ENCODE data around the gene TAF6L. TPM values are rescaled to one million over a fixed set of nuclear protein-coding genes. Genes with fewer than 3 reads are reported as not detected.

TAF6L gene
- total RNA-seq, 1 donor from 2014 or later, result 40.2 TPM

- Mint-ChIP-seq H3K27me3 (ENCODE audit: low read depth) (no peaks in the 10 kb centered on the region), H3K36me3 (peaks cover 12% of the 10 kb centered on the region), H3K4me1 (peaks cover 31% of the 10 kb centered on the region), H3K9me3 (no peaks in the 10 kb centered on the region), H3K27ac (peak overlapping the region; percentile 92), H3K4me3 (peak overlapping the region; percentile 76)
- peak; percentile 77 to 92 for DNase-seq (ENCODE audit: low spot score in 2 of 2, unreplicated experiment in 2 of 2)
- TF ChIP-seq, protein P1, sequence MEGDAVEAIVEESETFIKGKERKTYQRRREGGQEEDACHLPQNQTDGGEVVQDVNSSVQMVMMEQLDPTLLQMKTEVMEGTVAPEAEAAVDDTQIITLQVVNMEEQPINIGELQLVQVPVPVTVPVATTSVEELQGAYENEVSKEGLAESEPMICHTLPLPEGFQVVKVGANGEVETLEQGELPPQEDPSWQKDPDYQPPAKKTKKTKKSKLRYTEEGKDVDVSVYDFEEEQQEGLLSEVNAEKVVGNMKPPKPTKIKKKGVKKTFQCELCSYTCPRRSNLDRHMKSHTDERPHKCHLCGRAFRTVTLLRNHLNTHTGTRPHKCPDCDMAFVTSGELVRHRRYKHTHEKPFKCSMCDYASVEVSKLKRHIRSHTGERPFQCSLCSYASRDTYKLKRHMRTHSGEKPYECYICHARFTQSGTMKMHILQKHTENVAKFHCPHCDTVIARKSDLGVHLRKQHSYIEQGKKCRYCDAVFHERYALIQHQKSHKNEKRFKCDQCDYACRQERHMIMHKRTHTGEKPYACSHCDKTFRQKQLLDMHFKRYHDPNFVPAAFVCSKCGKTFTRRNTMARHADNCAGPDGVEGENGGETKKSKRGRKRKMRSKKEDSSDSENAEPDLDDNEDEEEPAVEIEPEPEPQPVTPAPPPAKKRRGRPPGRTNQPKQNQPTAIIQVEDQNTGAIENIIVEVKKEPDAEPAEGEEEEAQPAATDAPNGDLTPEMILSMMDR (IDR thresholded peaks at IDR 0.05; ENCODE audit: unreplicated experiment), result peak; percentile 100
These were observed 15.3 kb downstream of the TAF6L start for GRCh38 chr11:62786318-62787004.

DNA sequence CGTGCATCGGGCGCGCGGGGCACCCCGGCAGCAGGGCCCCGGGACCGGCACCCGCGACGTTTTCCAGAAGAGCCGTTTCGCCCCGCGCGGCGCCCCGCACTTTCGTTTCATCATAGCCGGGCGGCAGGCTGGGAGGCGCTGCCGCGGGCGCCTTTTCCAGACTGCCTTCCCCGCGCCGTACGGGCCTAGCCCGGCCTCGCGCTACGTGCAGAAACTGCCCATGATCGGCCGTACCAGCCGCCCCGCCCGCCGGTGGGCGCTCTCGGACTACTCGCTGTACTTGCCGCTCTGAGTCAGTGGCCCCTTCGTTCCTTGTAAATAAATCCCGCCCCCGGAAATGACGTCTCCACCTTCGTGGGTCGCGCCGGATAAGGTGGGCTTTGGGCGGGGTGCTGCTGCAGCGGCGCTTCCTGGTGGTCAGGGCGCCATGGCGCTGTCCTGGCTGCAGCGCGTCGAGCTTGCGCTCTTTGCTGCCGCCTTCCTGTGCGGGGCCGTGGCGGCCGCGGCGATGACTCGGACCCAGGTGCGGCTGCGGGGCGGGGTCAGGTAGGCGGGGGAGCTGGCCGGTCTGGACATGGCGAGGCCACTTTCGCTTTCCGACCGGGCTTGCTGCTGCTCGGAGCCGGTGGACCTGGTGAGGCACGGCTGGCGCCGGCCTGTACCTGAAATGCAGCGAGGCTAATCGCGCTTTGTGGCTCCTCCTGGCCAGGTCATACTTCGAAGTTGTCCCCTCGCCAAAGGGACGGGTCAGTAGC, 16.0 kb downstream of the TAF6L start, which contains the start of gene TMEM179B:
TMEM179B (plus strand) TSS at position 398 of the 755 bp plus-strand sequence; CDS start at position 428, 30 bp downstream.
- peak within 1 kb of the TSS; percentile 90 for H3K4me3 Mint-ChIP-seq
- H3K27me3 Mint-ChIP-seq (ENCODE audit: low read depth), result no peaks in the 10 kb centered on the region
- TF ChIP-seq, protein P1 (IDR thresholded peaks at IDR 0.05; ENCODE audit: unreplicated experiment), result no peak
- peaks cover 35% of the 10 kb centered on the region for H3K4me1 Mint-ChIP-seq
- H3K36me3 Mint-ChIP-seq, result peaks cover 12% of the 10 kb centered on the region
- peak; percentile 93 to 96 for DNase-seq (ENCODE audit: low spot score in 2 of 2, unreplicated experiment in 2 of 2)
- peak within 1 kb of the TSS; percentile 95 for H3K27ac Mint-ChIP-seq
- H3K9me3 Mint-ChIP-seq, result no peaks in the 10 kb centered on the region

DNA sequence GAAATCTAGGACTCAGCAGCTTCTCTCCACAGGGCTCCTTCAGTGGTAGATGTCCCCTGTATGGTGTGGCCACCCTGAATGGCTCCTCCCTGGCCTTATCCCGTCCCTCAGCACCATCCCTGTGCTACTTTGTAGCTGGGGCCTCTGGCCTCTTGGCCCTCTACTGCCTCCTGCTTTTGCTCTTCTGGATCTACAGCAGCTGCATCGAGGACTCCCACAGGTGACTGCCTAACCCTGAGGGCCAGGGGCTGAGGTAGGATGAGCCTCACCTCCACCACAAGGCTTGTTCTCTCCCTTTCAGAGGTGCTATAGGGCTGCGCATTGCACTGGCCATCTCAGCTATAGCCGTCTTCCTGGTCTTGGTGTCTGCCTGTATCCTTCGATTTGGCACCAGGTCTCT, 17.8 kb downstream of the TAF6L start:
- DNase-seq (ENCODE audit: low spot score in 2 of 2, unreplicated experiment in 2 of 2), result no peak
- Mint-ChIP-seq H3K9me3 (no peaks in the 10 kb centered on the region), H3K36me3 (peaks cover 5% of the 10 kb centered on the region), H3K4me1 (peaks cover 40% of the 10 kb centered on the region), H3K4me3 (peak overlapping the region; percentile 90), H3K27ac (peak overlapping the region; percentile 95), H3K27me3 (ENCODE audit: low read depth) (no peaks in the 10 kb centered on the region)
- TF ChIP-seq, protein P1 (IDR thresholded peaks at IDR 0.05; ENCODE audit: unreplicated experiment), result no peak

DNA sequence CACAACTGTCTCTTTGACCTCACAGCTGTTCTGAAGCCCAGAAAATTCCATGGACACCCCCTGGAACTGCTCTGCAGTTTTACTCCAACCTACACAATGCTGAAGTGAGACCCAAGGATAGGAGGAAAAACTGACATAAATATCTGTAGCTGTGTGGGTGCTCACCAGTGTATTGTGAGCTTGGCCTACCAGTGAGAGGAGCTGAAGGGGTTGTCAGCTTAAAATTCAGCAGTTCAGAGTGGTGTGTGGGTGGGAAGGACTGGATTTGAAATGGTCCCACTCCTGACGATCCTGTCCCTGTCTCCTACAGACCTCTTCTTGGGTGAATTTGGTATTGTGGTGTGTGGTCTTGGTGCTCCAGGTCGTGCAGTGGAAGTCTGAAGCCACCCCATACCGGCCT, 18.4 kb downstream of the TAF6L start:
- H3K4me1 Mint-ChIP-seq, result peaks cover 40% of the 10 kb centered on the region
- no peaks in the 10 kb centered on the region for H3K27me3 Mint-ChIP-seq (ENCODE audit: low read depth)
- H3K36me3 Mint-ChIP-seq, result peaks cover 11% of the 10 kb centered on the region
- DNase-seq (ENCODE audit: low spot score in 2 of 2, unreplicated experiment in 2 of 2), result no peak
- TF ChIP-seq, protein P1 (IDR thresholded peaks at IDR 0.05; ENCODE audit: unreplicated experiment), result no peak
- H3K27ac Mint-ChIP-seq, result peak overlapping the region; percentile 95
- no peaks in the 10 kb centered on the region for H3K9me3 Mint-ChIP-seq
- peak overlapping the region; percentile 90 for H3K4me3 Mint-ChIP-seq

DNA sequence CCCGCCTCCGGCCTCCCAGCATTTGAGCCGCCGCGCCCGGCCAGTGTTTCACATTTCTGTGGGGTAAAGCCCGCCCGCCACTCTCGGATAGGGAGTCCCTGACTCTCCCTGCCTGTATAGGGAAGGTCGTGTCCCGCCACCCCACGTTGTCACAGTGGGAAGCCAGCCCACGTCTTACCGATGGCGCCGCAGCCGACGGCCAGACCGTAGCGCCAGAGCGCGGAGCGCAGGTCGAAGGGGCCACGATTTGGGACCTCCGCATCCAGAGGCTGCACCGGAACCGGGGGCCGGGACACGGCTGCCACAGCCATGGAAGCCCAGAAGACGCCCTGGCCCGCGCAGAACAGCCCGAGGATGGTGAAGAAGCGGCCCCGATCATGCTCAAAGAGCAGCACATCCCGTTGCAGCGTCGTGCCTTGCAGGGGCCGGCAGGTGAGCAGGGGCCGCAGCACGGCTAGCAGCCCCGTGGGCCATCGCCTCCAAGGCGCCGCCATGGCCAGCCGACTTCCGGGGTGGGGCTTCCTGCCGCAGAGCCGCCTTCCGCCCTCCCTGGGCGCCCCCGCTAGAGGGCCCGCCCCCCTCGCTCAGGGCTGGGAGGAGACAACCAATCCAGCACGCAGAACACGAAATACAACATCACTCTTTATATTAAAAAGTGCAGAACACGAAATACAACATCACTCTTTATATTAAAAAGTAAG, 20.5 kb downstream of the TAF6L start, which contains the start of gene TMEM223:
TMEM223 (minus strand) TSS at position 506 of the 701 bp plus-strand sequence; CDS start at position 494, 12 bp downstream.
- Mint-ChIP-seq H3K4me3 (peak within 1 kb of the TSS; percentile 90), H3K9me3 (no peaks in the 10 kb centered on the region), H3K36me3 (peaks cover 26% of the 10 kb centered on the region), H3K27me3 (ENCODE audit: low read depth) (no peaks in the 10 kb centered on the region), H3K27ac (peak within 1 kb of the TSS; percentile 97), H3K4me1 (peaks cover 33% of the 10 kb centered on the region)
- DNase-seq (ENCODE audit: low spot score in 2 of 2, unreplicated experiment in 2 of 2), result peak; percentile 80 to 89
- TF ChIP-seq, protein P1 (IDR thresholded peaks at IDR 0.05; ENCODE audit: unreplicated experiment), result no peak
